A549 (cell line): Measurements from ENCODE around the gene BMP15. TPM values are rescaled to one million over a fixed set of nuclear protein-coding genes. Genes with fewer than 3 reads are reported as not detected.

ENCODE experiments used
- ATAC-seq, 2 experiments: fragments of 200-7000 bp in 1 of 2; fragments of >200 bp in 1 of 2; cut with Nextera tagmentation in 1 of 2; cut with Tn5 transposase in 1 of 2; 3 replicates each; pipeline versions ENCODE4 v1.8.0 to v1.9.1; 2018 to 2020; ENCODE audit warnings: mild to moderate bottlenecking in 1 of 2, moderate library complexity in 1 of 2
- CTCF ChIA-PET: fragments of 300-600 bp; sonication (Branson Sonifier 250); formaldehyde crosslinking; extraction: SDS; loops from one replicate; lab custom pipeline; 2021; ENCODE audit warnings: antibody characterized with exemption, inconsistent platforms; lab: Yijun Ruan, JAX
- POLR2A ChIA-PET: fragments of 350-600 bp; formaldehyde crosslinking; extraction: SDS; loops from one replicate; lab custom pipeline; 2021; ENCODE audit warnings: antibody characterized with exemption, inconsistent platforms; lab: Yijun Ruan, JAX
- DNase-seq, 2 experiments: peaks; one replicate each; pipeline versions ENCODE4 v3.0.0 to v3.0.0-alpha.2; 2011 to 2016; ENCODE audit warnings: low read depth in 1 of 2, low spot score in 1 of 2
- FAIRE-seq: peaks from 2 replicates; lab custom pipeline; 2011; peaks lifted over from hg19 to GRCh38; lab: Jason Lieb, UNC
- H3K27ac ChIP-seq, 2 experiments: fragments of >200 bp; sonication (Bioruptor Twin); formaldehyde crosslinking; 3 replicates each; pipeline ENCODE4 v1.5.1; 2016 to 2017
- H3K4me1 ChIP-seq: fragments of >200 bp; sonication (Bioruptor Twin); formaldehyde crosslinking; 3 replicates; pipeline ENCODE4 v1.6.1; 2016
- H3K4me2 ChIP-seq: fragments of >200 bp; sonication (Bioruptor Twin); formaldehyde crosslinking; 3 replicates; pipeline ENCODE4 v1.6.1; 2016
- H3K4me3 ChIP-seq: fragments of >200 bp; sonication (Bioruptor Twin); formaldehyde crosslinking; 3 replicates; pipeline ENCODE4 v1.5.1; 2016
- H3K9me3 ChIP-seq: fragments of >200 bp; sonication (Bioruptor Twin); formaldehyde crosslinking; 3 replicates; pipeline ENCODE4 v1.6.1; 2016
- CBX8 ChIP-seq: fragments of 200-600 bp; sonication (generic); IDR thresholded peaks from 2 replicates; pipeline ENCODE4 v1.6.1; 2016
- CHD2 ChIP-seq: fragments of 150-350 bp; IDR thresholded peaks from 2 replicates; pipeline ENCODE4 v1.6.1; 2014; ENCODE audit warnings: low read length; ENCODE audit not compliant: partially characterized antibody
- CHD4 ChIP-seq: fragments of 200-600 bp; sonication (generic); IDR thresholded peaks from 2 replicates; pipeline ENCODE4 v1.6.1; 2016; ENCODE audit warnings: antibody characterized with exemption, mild to moderate bottlenecking, borderline replicate concordance
- EHF ChIP-seq: fragments of 250-450 bp; sonication (Bioruptor Pico); IDR thresholded peaks from 2 replicates; pipeline ENCODE4 v1.5.0; 2020; ENCODE audit warnings: mild to moderate bottlenecking
- EHMT2 ChIP-seq: fragments of 200-600 bp; sonication (generic); IDR thresholded peaks from 2 replicates; pipeline ENCODE4 v1.6.1; 2016; ENCODE audit warnings: antibody characterized with exemption, low read depth, mild to moderate bottlenecking, moderate library complexity
- FOSL2 ChIP-seq, 2 experiments: fragments of 450-650 bp in 1 of 2; fragments of >200 bp in 1 of 2; sonication (Bioruptor Twin) in 1 of 2; formaldehyde crosslinking; IDR thresholded peaks; 2 replicates each; pipeline versions ENCODE4 v1.5.0 to v1.6.1; 2016 to 2020; ENCODE audit warnings: mild to moderate bottlenecking in 1 of 2, moderate library complexity in 1 of 2
- HOXA7 ChIP-seq: fragments of 250-450 bp; sonication (Bioruptor Pico); IDR thresholded peaks from 2 replicates; pipeline ENCODE4 v1.5.0; 2020; ENCODE audit warnings: mild to moderate bottlenecking, moderate library complexity
- KDM5A ChIP-seq: fragments of 200-600 bp; sonication (generic); IDR thresholded peaks from 2 replicates; pipeline ENCODE4 v1.6.1; 2016; ENCODE audit warnings: antibody characterized with exemption, mild to moderate bottlenecking
- MAFK ChIP-seq: fragments of 450-650 bp; IDR thresholded peaks from 2 replicates; pipeline ENCODE4 v1.6.1; 2014; ENCODE audit not compliant: partially characterized antibody
- MAZ ChIP-seq: fragments of 150-350 bp; IDR thresholded peaks from 2 replicates; pipeline ENCODE4 v1.6.1; 2014; ENCODE audit warnings: antibody characterized with exemption, low read depth, low read length, borderline replicate concordance
- NR3C1 ChIP-seq: fragments of >200 bp; sonication (Bioruptor Twin); formaldehyde crosslinking; IDR thresholded peaks from 3 replicates; pipeline ENCODE4 v1.6.1; 2017
- POLR2A ChIP-seq: IDR thresholded peaks from 2 replicates; pipeline ENCODE4 v1.6.1; 2012; ENCODE audit warnings: mild to moderate bottlenecking, low read length
- RAD21 ChIP-seq, 2 experiments: fragments of >200 bp in 1 of 2; sonication (Bioruptor Twin) in 1 of 2; formaldehyde crosslinking in 1 of 2; IDR thresholded peaks in 1 of 2; conservative IDR thresholded peaks in 1 of 2; 2 replicates in 1 of 2; 3 replicates in 1 of 2; pipeline ENCODE4 v1.6.1; 2012 to 2018; ENCODE audit warnings: inconsistent platforms in 1 of 2
- RFX5 ChIP-seq: fragments of 450-650 bp; IDR thresholded peaks from 2 replicates; pipeline ENCODE4 v1.7.1; 2014; ENCODE audit warnings: antibody characterized with exemption, mild to moderate bottlenecking, moderate library complexity
- ZFP36 ChIP-seq: fragments of 450-650 bp; IDR thresholded peaks from 2 replicates; pipeline ENCODE4 v1.6.1; 2014; ENCODE audit warnings: borderline replicate concordance; ENCODE audit not compliant: partially characterized antibody
- ZSCAN20 ChIP-seq: fragments of 250-450 bp; sonication (Bioruptor Pico); IDR thresholded peaks from 2 replicates; pipeline ENCODE4 v1.8.0; 2022; ENCODE audit warnings: mild to moderate bottlenecking, moderate library complexity
- WGBS: methylation state at CpG from one replicate; pipeline ENCODE4 v1.1.6; 2017; ENCODE audit errors: missing lambda C conversion rate; 5-methylcytosine and 5-hydroxymethylcytosine counted together
- polyA minus RNA-seq: library from RNA; depleted of rRNA, polyadenylated mRNA; stranded (reverse); fragments of >200 nt; gene quantifications from 2 replicates; pipeline ENCODE4 v1.2.3, GENCODE V29; 2011; rRNA and poly(A)+ RNA removed
- polyA plus RNA-seq, 4 experiments: library from polyadenylated mRNA; depleted of rRNA in 3 of 4; stranded (reverse); fragments of >200 nt; fragmentation: RNase III in 1 of 4; extraction: RNeasy Plus Mini Kit Qiagen cat#74134 plus additional on column Dnase treatment in 1 of 4; gene quantifications; 2 replicates in 3 of 4; 3 replicates in 1 of 4; pipeline ENCODE4 v1.2.3, GENCODE V29; 2011 to 2017
- TF ChIP-seq, protein P1 (sequence below): fragments of 200-600 bp; sonication (generic); IDR thresholded peaks from 2 replicates; pipeline ENCODE4 v1.6.1; 2016; ENCODE audit warnings: antibody characterized with exemption, mild to moderate bottlenecking, moderate library complexity
- TF ChIP-seq, protein P2 (sequence below): fragments of >200 bp; sonication (Bioruptor Twin); formaldehyde crosslinking; IDR thresholded peaks from 3 replicates; pipeline ENCODE4 v1.5.1; 2016
- TF ChIP-seq, protein P3 (sequence below): fragments of >200 bp; sonication (Bioruptor Twin); formaldehyde crosslinking; IDR thresholded peaks from 3 replicates; pipeline ENCODE4 v1.6.1; 2016
- TF ChIP-seq, protein P4 (sequence below): IDR thresholded peaks from 2 replicates; pipeline ENCODE4 v1.6.1; 2012
- TF ChIP-seq, protein P5 (sequence below): IDR thresholded peaks from 2 replicates; pipeline ENCODE4 v1.6.1; 2012
- TF ChIP-seq, protein P6 (sequence below): IDR thresholded peaks from 2 replicates; pipeline ENCODE4 v1.6.1; 2012; ENCODE audit warnings: low read depth, borderline replicate concordance

Gene BMP15
- polyA plus RNA-seq (2011; rRNA removed) (not detected in 2 replicates), polyA plus RNA-seq (2017; fragmentation: RNase III; extraction: RNeasy Plus Mini Kit Qiagen cat#74134 plus additional on column Dnase treatment) (not detected in 3 replicates), polyA minus RNA-seq (not detected in 2 replicates)
- polyA plus RNA-seq (2012; cell fraction: cytosol; rRNA removed), result not detected in 2 replicates
- polyA plus RNA-seq (2012; cell fraction: nucleus; rRNA removed), result not detected in 2 replicates

DNA sequence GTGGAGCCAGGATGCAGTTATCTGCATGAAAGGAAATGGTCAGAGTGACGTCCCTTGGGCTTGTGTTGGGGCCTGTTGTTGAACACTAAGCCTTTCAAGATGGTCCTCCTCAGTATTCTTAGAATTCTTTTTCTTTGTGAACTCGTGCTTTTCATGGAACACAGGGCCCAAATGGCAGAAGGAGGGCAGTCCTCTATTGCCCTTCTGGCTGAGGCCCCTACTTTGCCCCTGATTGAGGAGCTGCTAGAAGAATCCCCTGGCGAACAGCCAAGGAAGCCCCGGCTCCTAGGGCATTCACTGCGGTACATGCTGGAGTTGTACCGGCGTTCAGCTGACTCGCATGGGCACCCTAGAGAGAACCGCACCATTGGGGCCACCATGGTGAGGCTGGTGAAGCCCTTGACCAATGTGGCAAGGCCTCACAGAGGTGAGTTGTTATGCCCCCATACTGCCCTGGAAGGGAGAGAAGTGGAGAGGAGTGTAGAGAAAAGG is at the start of gene BMP15:
Gene BMP15, plus strand, starts transcription at position 51 of the 492 bp plus-strand sequence. Its CDS starts 49 bp downstream, at position 100.
- no peak within 1 kb of the TSS for H3K27ac ChIP-seq
- DNase-seq (no peak), FAIRE-seq (no peak), ATAC-seq (no peak)
- H3K4me3 ChIP-seq, result no peak within 1 kb of the TSS
- TF ChIP-seq EHMT2, result no peak
- TF ChIP-seq, protein P1, sequence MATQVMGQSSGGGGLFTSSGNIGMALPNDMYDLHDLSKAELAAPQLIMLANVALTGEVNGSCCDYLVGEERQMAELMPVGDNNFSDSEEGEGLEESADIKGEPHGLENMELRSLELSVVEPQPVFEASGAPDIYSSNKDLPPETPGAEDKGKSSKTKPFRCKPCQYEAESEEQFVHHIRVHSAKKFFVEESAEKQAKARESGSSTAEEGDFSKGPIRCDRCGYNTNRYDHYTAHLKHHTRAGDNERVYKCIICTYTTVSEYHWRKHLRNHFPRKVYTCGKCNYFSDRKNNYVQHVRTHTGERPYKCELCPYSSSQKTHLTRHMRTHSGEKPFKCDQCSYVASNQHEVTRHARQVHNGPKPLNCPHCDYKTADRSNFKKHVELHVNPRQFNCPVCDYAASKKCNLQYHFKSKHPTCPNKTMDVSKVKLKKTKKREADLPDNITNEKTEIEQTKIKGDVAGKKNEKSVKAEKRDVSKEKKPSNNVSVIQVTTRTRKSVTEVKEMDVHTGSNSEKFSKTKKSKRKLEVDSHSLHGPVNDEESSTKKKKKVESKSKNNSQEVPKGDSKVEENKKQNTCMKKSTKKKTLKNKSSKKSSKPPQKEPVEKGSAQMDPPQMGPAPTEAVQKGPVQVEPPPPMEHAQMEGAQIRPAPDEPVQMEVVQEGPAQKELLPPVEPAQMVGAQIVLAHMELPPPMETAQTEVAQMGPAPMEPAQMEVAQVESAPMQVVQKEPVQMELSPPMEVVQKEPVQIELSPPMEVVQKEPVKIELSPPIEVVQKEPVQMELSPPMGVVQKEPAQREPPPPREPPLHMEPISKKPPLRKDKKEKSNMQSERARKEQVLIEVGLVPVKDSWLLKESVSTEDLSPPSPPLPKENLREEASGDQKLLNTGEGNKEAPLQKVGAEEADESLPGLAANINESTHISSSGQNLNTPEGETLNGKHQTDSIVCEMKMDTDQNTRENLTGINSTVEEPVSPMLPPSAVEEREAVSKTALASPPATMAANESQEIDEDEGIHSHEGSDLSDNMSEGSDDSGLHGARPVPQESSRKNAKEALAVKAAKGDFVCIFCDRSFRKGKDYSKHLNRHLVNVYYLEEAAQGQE, result no peak
- TF ChIP-seq ZSCAN20 (CRISPR knock-in tag), result no peak
- no peak for TF ChIP-seq RAD21 (conservative IDR thresholded peaks at IDR 0.05 in 1 of 2, IDR thresholded peaks at IDR 0.05 in 1 of 2)
- TF ChIP-seq RFX5, result no peak
- TF ChIP-seq CBX8, result no peak
- TF ChIP-seq, protein P2, sequence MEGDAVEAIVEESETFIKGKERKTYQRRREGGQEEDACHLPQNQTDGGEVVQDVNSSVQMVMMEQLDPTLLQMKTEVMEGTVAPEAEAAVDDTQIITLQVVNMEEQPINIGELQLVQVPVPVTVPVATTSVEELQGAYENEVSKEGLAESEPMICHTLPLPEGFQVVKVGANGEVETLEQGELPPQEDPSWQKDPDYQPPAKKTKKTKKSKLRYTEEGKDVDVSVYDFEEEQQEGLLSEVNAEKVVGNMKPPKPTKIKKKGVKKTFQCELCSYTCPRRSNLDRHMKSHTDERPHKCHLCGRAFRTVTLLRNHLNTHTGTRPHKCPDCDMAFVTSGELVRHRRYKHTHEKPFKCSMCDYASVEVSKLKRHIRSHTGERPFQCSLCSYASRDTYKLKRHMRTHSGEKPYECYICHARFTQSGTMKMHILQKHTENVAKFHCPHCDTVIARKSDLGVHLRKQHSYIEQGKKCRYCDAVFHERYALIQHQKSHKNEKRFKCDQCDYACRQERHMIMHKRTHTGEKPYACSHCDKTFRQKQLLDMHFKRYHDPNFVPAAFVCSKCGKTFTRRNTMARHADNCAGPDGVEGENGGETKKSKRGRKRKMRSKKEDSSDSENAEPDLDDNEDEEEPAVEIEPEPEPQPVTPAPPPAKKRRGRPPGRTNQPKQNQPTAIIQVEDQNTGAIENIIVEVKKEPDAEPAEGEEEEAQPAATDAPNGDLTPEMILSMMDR, result no peak
- no peak for TF ChIP-seq POLR2A
- TF ChIP-seq, protein P3, sequence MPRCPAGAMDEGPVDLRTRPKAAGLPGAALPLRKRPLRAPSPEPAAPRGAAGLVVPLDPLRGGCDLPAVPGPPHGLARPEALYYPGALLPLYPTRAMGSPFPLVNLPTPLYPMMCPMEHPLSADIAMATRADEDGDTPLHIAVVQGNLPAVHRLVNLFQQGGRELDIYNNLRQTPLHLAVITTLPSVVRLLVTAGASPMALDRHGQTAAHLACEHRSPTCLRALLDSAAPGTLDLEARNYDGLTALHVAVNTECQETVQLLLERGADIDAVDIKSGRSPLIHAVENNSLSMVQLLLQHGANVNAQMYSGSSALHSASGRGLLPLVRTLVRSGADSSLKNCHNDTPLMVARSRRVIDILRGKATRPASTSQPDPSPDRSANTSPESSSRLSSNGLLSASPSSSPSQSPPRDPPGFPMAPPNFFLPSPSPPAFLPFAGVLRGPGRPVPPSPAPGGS, result no peak
- TF ChIP-seq, protein P4, sequence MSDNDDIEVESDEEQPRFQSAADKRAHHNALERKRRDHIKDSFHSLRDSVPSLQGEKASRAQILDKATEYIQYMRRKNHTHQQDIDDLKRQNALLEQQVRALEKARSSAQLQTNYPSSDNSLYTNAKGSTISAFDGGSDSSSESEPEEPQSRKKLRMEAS, result no peak
- no peak for TF ChIP-seq HOXA7 (CRISPR knock-in tag)
- no peak for TF ChIP-seq MAFK
- H3K9me3 ChIP-seq, result no peaks in the 10 kb centered on the region
- WGBS, result 4% methylated on average over 2 of the region's 9 CpGs
- ChIA-PET POLR2A (no interaction called here), CTCF (no interaction called here)
- no peaks in the 10 kb centered on the region for H3K4me1 ChIP-seq
- no peak within 1 kb of the TSS for H3K4me2 ChIP-seq

DNA sequence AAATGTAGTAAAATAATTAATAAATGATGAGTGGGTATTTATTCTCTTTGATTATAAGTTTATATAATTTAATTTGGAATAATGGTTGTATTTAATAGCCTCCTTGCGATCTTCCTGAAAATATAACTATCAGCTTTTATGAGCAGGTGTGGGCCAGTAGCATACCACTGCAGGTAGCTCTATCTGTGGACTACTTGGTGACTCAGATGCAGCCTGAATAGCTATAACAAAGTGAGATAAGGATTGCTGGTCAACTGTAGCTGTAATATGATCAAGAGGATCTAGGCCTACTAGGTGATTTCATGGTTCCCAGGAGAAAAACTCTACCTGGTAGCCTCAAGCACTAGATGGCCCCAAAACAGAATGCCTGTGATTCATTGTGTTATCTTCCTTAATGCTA is 47.1 kb upstream of the BMP15 start:
- CTCF ChIA-PET, result no interaction called here
- Histone ChIP-seq H3K4me1 (no peaks in the 10 kb centered on the region), H3K4me2 (no peak overlapping the region), H3K27ac (no peak overlapping the region), H3K9me3 (no peaks in the 10 kb centered on the region), H3K4me3 (no peak overlapping the region)
- ATAC-seq (no peak), FAIRE-seq (no peak), DNase-seq (no peak)
- 48% methylated on average over 1 of the region's 1 CpG for WGBS
- POLR2A ChIA-PET, result no interaction called here
- TF ChIP-seq FOSL2 (IDR thresholded peaks at IDR 0.05) (no peak), FOSL2 (CRISPR knock-in tag; IDR thresholded peaks at IDR 0.05) (no peak), CHD4 (no peak), MAZ (no peak), HOXA7 (CRISPR knock-in tag) (no peak), KDM5A (no peak), ZFP36 (no peak), POLR2A (no peak), NR3C1 (no peak), EHF (CRISPR knock-in tag) (no peak), CHD2 (no peak)
- TF ChIP-seq, protein P4, result no peak
- TF ChIP-seq, protein P5, sequence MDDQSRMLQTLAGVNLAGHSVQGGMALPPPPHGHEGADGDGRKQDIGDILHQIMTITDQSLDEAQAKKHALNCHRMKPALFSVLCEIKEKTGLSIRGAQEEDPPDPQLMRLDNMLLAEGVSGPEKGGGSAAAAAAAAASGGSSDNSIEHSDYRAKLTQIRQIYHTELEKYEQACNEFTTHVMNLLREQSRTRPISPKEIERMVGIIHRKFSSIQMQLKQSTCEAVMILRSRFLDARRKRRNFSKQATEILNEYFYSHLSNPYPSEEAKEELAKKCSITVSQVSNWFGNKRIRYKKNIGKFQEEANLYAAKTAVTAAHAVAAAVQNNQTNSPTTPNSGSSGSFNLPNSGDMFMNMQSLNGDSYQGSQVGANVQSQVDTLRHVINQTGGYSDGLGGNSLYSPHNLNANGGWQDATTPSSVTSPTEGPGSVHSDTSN, result no peak
- TF ChIP-seq, protein P6, sequence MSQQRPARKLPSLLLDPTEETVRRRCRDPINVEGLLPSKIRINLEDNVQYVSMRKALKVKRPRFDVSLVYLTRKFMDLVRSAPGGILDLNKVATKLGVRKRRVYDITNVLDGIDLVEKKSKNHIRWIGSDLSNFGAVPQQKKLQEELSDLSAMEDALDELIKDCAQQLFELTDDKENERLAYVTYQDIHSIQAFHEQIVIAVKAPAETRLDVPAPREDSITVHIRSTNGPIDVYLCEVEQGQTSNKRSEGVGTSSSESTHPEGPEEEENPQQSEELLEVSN, result no peak
- TF ChIP-seq, protein P2, result no peak
